Parathyroid adenoma (tissue), 2 donors: ENCODE results near the gene PLCL1.

Experiments used
- H2AFZ ChIP-seq: fragments of 300-600 bp; sonication (generic); one replicate; pipeline ENCODE4 v1.7.0; 2017; ENCODE audit warnings: antibody characterized with exemption, mild to moderate bottlenecking
- H3K27ac ChIP-seq: fragments of 300-600 bp; sonication (generic); one replicate; pipeline ENCODE4 v1.7.0; 2017
- H3K27me3 ChIP-seq: fragments of 300-600 bp; sonication (generic); one replicate; pipeline ENCODE4 v1.7.0; 2017; ENCODE audit warnings: low read length; ENCODE audit not compliant: control insufficient read depth, insufficient read depth
- H3K36me3 ChIP-seq: fragments of 300-600 bp; sonication (generic); one replicate; pipeline ENCODE4 v1.7.0; 2017; ENCODE audit warnings: low read length; ENCODE audit not compliant: control insufficient read depth, insufficient read depth
- H3K4me1 ChIP-seq: fragments of 300-600 bp; sonication (generic); one replicate; pipeline ENCODE4 v1.7.0; 2017; ENCODE audit warnings: control low read depth
- H3K4me2 ChIP-seq: fragments of 300-600 bp; sonication (generic); one replicate; pipeline ENCODE4 v1.7.0; 2017; ENCODE audit warnings: low read length
- H3K4me3 ChIP-seq: fragments of 300-600 bp; sonication (generic); one replicate; pipeline ENCODE4 v1.7.0; 2017; ENCODE audit warnings: low read depth, low read length
- H3K79me2 ChIP-seq: fragments of 300-600 bp; sonication (generic); one replicate; pipeline ENCODE4 v1.7.0; 2017; ENCODE audit warnings: control low read depth
- H3K9ac ChIP-seq: fragments of 300-600 bp; sonication (generic); one replicate; pipeline ENCODE4 v1.7.0; 2017; ENCODE audit warnings: mild to moderate bottlenecking
- H3K9me3 ChIP-seq: fragments of 300-600 bp; sonication (generic); one replicate; pipeline ENCODE4 v1.7.0; 2017; ENCODE audit warnings: low read length; ENCODE audit not compliant: control insufficient read depth
- TF ChIP-seq, protein P1 (sequence below): fragments of 300-600 bp; sonication (generic); IDR thresholded peaks from one replicate; pipeline ENCODE4 v1.7.0; 2017; ENCODE audit warnings: antibody characterized with exemption, mild to moderate bottlenecking
- donor health status: primary hyperparathyroidism.

The PLCL1 gene

DNA sequence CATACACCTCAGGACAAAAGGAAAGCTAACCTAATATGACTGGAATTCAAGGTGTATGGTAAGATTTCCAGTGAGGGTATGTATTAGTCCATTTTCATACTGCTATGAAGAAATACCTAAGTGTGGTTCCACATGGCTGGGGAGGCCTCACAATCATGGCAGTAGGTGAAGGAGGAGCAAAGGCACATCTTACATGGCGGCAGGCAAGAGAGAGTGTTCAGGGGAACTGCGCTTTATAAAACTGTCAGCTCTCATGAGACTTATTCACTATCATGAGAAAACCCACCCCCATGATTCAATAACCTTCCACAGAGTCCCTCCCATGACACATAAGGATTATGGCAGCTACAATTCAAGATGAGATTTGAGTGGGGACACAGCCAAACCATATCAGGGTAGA, 186.0 kb downstream of the PLCL1 start:
- TF ChIP-seq, protein P1, sequence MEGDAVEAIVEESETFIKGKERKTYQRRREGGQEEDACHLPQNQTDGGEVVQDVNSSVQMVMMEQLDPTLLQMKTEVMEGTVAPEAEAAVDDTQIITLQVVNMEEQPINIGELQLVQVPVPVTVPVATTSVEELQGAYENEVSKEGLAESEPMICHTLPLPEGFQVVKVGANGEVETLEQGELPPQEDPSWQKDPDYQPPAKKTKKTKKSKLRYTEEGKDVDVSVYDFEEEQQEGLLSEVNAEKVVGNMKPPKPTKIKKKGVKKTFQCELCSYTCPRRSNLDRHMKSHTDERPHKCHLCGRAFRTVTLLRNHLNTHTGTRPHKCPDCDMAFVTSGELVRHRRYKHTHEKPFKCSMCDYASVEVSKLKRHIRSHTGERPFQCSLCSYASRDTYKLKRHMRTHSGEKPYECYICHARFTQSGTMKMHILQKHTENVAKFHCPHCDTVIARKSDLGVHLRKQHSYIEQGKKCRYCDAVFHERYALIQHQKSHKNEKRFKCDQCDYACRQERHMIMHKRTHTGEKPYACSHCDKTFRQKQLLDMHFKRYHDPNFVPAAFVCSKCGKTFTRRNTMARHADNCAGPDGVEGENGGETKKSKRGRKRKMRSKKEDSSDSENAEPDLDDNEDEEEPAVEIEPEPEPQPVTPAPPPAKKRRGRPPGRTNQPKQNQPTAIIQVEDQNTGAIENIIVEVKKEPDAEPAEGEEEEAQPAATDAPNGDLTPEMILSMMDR = no peak
- Histone ChIP-seq H3K36me3 (no peaks in the 10 kb centered on the region), H3K27ac (no peak overlapping the region)

DNA sequence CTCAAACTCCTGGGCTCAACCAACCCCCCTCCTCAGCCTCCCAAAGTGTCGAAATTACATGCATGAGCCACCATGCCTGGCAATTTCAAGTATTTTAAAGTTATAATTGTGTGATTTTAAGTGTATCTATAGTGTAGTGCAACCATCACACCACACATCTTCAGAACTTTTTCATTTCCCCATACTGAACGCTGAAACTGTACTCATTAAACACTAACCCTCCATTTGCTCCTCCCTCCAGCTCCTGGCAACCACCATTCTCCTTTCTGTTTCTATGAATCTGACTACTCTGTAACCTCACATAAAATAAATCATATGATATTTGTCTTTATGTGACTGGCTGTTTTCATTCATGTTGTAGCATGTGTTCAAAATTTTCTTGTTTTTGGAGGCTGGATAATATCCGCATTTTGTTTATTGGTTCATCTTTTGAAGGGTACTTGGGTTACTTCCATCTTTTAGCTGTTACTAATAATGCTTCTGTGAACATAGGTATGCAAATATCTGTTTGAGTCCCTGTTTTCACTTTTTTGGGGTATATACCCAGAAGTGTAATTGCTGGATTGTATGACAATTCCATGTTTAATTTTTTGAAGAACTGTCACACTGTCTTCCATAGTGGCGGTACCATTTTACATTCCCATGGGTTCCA, 188.2 kb downstream of the PLCL1 start:
- Histone ChIP-seq H3K4me2 (no peak overlapping the region), H3K4me1 (peaks cover 32% of the 10 kb centered on the region), H3K27ac (no peak overlapping the region), H3K27me3 (no peaks in the 10 kb centered on the region), H3K9me3 (no peaks in the 10 kb centered on the region), H3K4me3 (no peak overlapping the region), H3K36me3 (no peaks in the 10 kb centered on the region), H2AFZ (no peak overlapping the region), H3K79me2 (peaks cover 46% of the 10 kb centered on the region), H3K9ac (no peak overlapping the region)
- TF ChIP-seq, protein P1 = no peak

More for the DNA sequence above, 186.0 kb downstream of the PLCL1 start:
- Histone ChIP-seq H3K27me3 (no peaks in the 10 kb centered on the region), H3K4me3 (no peak overlapping the region), H2AFZ (no peak overlapping the region), H3K9me3 (no peaks in the 10 kb centered on the region), H3K4me2 (no peak overlapping the region), H3K4me1 (peaks cover 18% of the 10 kb centered on the region), H3K9ac (no peak overlapping the region), H3K79me2 (peaks cover 55% of the 10 kb centered on the region)

DNA sequence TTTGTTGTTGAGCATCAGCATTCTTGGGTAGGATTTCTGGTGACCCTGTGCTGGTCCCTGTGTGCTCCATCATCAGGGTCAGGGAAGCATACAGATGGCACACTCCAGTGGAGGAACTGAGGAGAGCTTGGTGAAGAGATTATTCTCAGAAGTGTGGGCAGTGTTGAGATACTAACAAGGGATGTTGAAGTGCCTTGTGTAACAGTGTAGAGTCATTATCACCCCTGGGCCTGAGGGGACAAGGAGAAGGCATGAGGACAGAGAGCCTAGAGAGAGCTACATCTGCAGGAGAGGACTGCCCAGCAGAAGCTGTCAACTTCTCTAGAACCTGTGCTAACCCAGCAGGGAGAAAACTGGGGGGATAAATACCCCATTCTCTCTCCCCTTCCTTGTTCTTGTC, 189.0 kb downstream of the PLCL1 start:
- Histone ChIP-seq H3K4me2 (no peak overlapping the region), H3K36me3 (no peaks in the 10 kb centered on the region), H2AFZ (no peak overlapping the region), H3K9ac (no peak overlapping the region), H3K79me2 (peaks cover 43% of the 10 kb centered on the region), H3K27ac (no peak overlapping the region), H3K27me3 (no peaks in the 10 kb centered on the region), H3K4me1 (peaks cover 32% of the 10 kb centered on the region), H3K4me3 (no peak overlapping the region), H3K9me3 (no peaks in the 10 kb centered on the region)
- TF ChIP-seq, protein P1 = no peak

DNA sequence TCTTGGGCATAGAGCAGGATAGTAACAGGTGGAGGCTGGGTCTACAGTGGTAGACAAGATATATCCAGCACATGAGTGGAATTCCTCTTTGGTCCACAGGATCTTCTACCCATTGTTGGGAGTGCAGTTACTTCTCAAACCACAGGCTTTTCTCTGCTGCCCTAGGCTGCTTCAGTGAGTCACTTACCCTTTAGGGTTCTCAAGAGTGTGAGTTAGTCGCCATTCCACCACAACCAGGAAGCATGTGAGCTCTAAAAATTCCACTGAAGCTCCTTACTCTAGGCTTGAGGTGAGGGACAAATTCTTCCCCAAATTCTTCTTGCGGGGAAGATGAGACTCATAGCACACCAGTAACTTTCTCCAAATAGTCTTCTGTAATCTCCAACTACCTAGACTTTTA, 189.4 kb downstream of the PLCL1 start:
- Histone ChIP-seq H3K4me3 (no peak overlapping the region), H3K27ac (no peak overlapping the region), H3K9ac (no peak overlapping the region), H2AFZ (no peak overlapping the region), H3K27me3 (no peaks in the 10 kb centered on the region), H3K4me2 (no peak overlapping the region), H3K9me3 (no peaks in the 10 kb centered on the region), H3K79me2 (peaks cover 45% of the 10 kb centered on the region), H3K4me1 (peaks cover 32% of the 10 kb centered on the region), H3K36me3 (no peaks in the 10 kb centered on the region)
- TF ChIP-seq, protein P1 = no peak

DNA sequence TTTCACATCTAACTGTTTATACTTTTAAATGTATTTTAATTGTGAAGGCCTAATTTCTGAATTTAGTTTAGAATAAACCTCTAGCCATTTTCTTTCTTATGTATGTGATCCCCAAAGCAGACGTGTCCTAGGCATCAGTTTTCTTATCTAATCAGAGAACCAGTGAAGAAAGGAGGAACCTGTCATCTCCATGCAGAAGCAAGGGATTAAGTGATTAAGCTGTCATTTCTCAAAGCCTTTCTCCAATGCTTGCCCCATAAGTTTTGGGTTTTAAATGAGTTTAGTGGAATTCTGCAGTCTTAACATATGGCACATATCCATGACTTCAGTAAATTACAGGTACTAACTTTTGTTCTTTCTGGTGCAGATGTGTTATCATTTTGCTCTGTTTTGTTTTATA, 190.4 kb downstream of the PLCL1 start:
- H3K4me2 ChIP-seq = no peak overlapping the region
- no peaks in the 10 kb centered on the region for H3K9me3 ChIP-seq
- H3K4me1 ChIP-seq = peaks cover 32% of the 10 kb centered on the region
- H3K36me3 ChIP-seq = no peaks in the 10 kb centered on the region
- TF ChIP-seq, protein P1 = no peak
- no peak overlapping the region for H3K27ac ChIP-seq
- H3K4me3 ChIP-seq = no peak overlapping the region
- H3K27me3 ChIP-seq = no peaks in the 10 kb centered on the region
- no peak overlapping the region for H2AFZ ChIP-seq
- H3K9ac ChIP-seq = no peak overlapping the region
- H3K79me2 ChIP-seq = peaks cover 39% of the 10 kb centered on the region
